ENCODE measurements around the gene FAM13A.

FAM13A gene

GRCh38 chr4:88969271-88969670 is 87.7 kb downstream of the FAM13A start:
- H3K4me1 ChIP-seq (ENCODE audit: insufficient read depth, low read length): no peaks in the 10 kb centered on the region
- H3K9me3 ChIP-seq (ENCODE audit: insufficient read depth, low read depth, low read length): no peaks in the 10 kb centered on the region
- H3K27ac ChIP-seq (ENCODE audit: low read length): no peak overlapping the region
- H3K9ac ChIP-seq (ENCODE audit: low read depth, low read length): no peak overlapping the region
- H3K27me3 ChIP-seq (ENCODE audit: insufficient read depth, low read length): no peaks in the 10 kb centered on the region
- H3K4me3 ChIP-seq (ENCODE audit: low read length): no peak overlapping the region
- H3K36me3 ChIP-seq (ENCODE audit: insufficient read depth, low read depth, low read length): no peaks in the 10 kb centered on the region

GRCh38 chr4:88967883-88968331 is 89.1 kb downstream of the FAM13A start:
- no peaks in the 10 kb centered on the region for H3K4me1 ChIP-seq (ENCODE audit: insufficient read depth, low read length)
- H3K27ac ChIP-seq (ENCODE audit: low read length): no peak overlapping the region
- no peaks in the 10 kb centered on the region for H3K27me3 ChIP-seq (ENCODE audit: insufficient read depth, low read length)

GRCh38 chr4:88965053-88965452 is 91.9 kb downstream of the FAM13A start:
- Histone ChIP-seq H3K9me3 (ENCODE audit: insufficient read depth, low read depth, low read length) (no peaks in the 10 kb centered on the region), H3K4me3 (ENCODE audit: low read length) (no peak overlapping the region), H3K27me3 (ENCODE audit: insufficient read depth, low read length) (no peaks in the 10 kb centered on the region), H3K9ac (ENCODE audit: low read depth, low read length) (no peak overlapping the region), H3K4me1 (ENCODE audit: insufficient read depth, low read length) (peaks cover 15% of the 10 kb centered on the region; the same call in 1 of the 2 replicates), H3K27ac (ENCODE audit: low read length) (no peak overlapping the region), H3K36me3 (ENCODE audit: insufficient read depth, low read depth, low read length) (no peaks in the 10 kb centered on the region)

More at GRCh38 chr4:88967883-88968331, 89.1 kb downstream of the FAM13A start:
- H3K9ac ChIP-seq (ENCODE audit: low read depth, low read length): no peak overlapping the region
- H3K4me3 ChIP-seq (ENCODE audit: low read length): no peak overlapping the region
- no peaks in the 10 kb centered on the region for H3K9me3 ChIP-seq (ENCODE audit: insufficient read depth, low read depth, low read length)
- no peaks in the 10 kb centered on the region for H3K36me3 ChIP-seq (ENCODE audit: insufficient read depth, low read depth, low read length)

- Histone ChIP-seq H3K27me3 (ENCODE audit: insufficient read depth, low read length) (no peaks in the 10 kb centered on the region), H3K9ac (ENCODE audit: low read depth, low read length) (no peak overlapping the region), H3K4me1 (ENCODE audit: insufficient read depth, low read length) (peaks cover 21% of the 10 kb centered on the region), H3K9me3 (ENCODE audit: insufficient read depth, low read depth, low read length) (no peaks in the 10 kb centered on the region), H3K4me3 (ENCODE audit: low read length) (no peak overlapping the region), H3K27ac (ENCODE audit: low read length) (no peak overlapping the region), H3K36me3 (ENCODE audit: insufficient read depth, low read depth, low read length) (no peaks in the 10 kb centered on the region)
Observed at GRCh38 chr4:88964450-88964849, 92.5 kb downstream of the FAM13A start.

- no peaks in the 10 kb centered on the region for H3K36me3 ChIP-seq (ENCODE audit: insufficient read depth, low read depth, low read length)
- H3K27me3 ChIP-seq (ENCODE audit: insufficient read depth, low read length): no peaks in the 10 kb centered on the region
- H3K9ac ChIP-seq (ENCODE audit: low read depth, low read length): no peak overlapping the region
- H3K27ac ChIP-seq (ENCODE audit: low read length): no peak overlapping the region
- H3K4me3 ChIP-seq (ENCODE audit: low read length): no peak overlapping the region
- H3K4me1 ChIP-seq (ENCODE audit: insufficient read depth, low read length): peaks cover 23% of the 10 kb centered on the region
- H3K9me3 ChIP-seq (ENCODE audit: insufficient read depth, low read depth, low read length): peaks cover 2% of the 10 kb centered on the region; the same call in 1 of the 2 replicates
Observed at GRCh38 chr4:88963817-88964216, 93.2 kb downstream of the FAM13A start.

- peaks cover 27% of the 10 kb centered on the region for H3K4me1 ChIP-seq (ENCODE audit: insufficient read depth, low read length)
- peaks cover 10% of the 10 kb centered on the region; the same call in 1 of the 2 replicates for H3K9me3 ChIP-seq (ENCODE audit: insufficient read depth, low read depth, low read length)
- no peak overlapping the region for H3K4me3 ChIP-seq (ENCODE audit: low read length)
- H3K9ac ChIP-seq (ENCODE audit: low read depth, low read length): no peak overlapping the region
- no peak overlapping the region for H3K27ac ChIP-seq (ENCODE audit: low read length)
- H3K36me3 ChIP-seq (ENCODE audit: insufficient read depth, low read depth, low read length): no peaks in the 10 kb centered on the region
- H3K27me3 ChIP-seq (ENCODE audit: insufficient read depth, low read length): no peaks in the 10 kb centered on the region
Observed at GRCh38 chr4:88962396-88962795, 94.6 kb downstream of the FAM13A start.

GRCh38 chr4:88960576-88960975 is 96.4 kb downstream of the FAM13A start:
- Histone ChIP-seq H3K4me1 (ENCODE audit: insufficient read depth, low read length) (peaks cover 27% of the 10 kb centered on the region), H3K27ac (ENCODE audit: low read length) (no peak overlapping the region), H3K9me3 (ENCODE audit: insufficient read depth, low read depth, low read length) (peaks cover 10% of the 10 kb centered on the region; the same call in 1 of the 2 replicates), H3K27me3 (ENCODE audit: insufficient read depth, low read length) (no peaks in the 10 kb centered on the region), H3K4me3 (ENCODE audit: low read length) (peak overlapping the region; percentile 7; the same call in 1 of the 2 replicates), H3K36me3 (ENCODE audit: insufficient read depth, low read depth, low read length) (no peaks in the 10 kb centered on the region), H3K9ac (ENCODE audit: low read depth, low read length) (peak overlapping the region; percentile 11; the same call in 1 of the 2 replicates)

GRCh38 chr4:88958080-88958479 is 98.9 kb downstream of the FAM13A start:
- H3K27ac ChIP-seq (ENCODE audit: low read length): no peak overlapping the region
- H3K9me3 ChIP-seq (ENCODE audit: insufficient read depth, low read depth, low read length): peaks cover 10% of the 10 kb centered on the region; the same call in 1 of the 2 replicates
- H3K4me1 ChIP-seq (ENCODE audit: insufficient read depth, low read length): peaks cover 27% of the 10 kb centered on the region
- no peaks in the 10 kb centered on the region for H3K36me3 ChIP-seq (ENCODE audit: insufficient read depth, low read depth, low read length)
- H3K4me3 ChIP-seq (ENCODE audit: low read length): no peak overlapping the region
- H3K27me3 ChIP-seq (ENCODE audit: insufficient read depth, low read length): no peaks in the 10 kb centered on the region
- no peak overlapping the region for H3K9ac ChIP-seq (ENCODE audit: low read depth, low read length)

- Histone ChIP-seq H3K9me3 (ENCODE audit: insufficient read depth, low read depth, low read length) (peaks cover 10% of the 10 kb centered on the region; the same call in 1 of the 2 replicates), H3K36me3 (ENCODE audit: insufficient read depth, low read depth, low read length) (no peaks in the 10 kb centered on the region), H3K9ac (ENCODE audit: low read depth, low read length) (no peak overlapping the region), H3K4me1 (ENCODE audit: insufficient read depth, low read length) (peaks cover 26% of the 10 kb centered on the region), H3K27ac (ENCODE audit: low read length) (peak overlapping the region; percentile 14), H3K4me3 (ENCODE audit: low read length) (no peak overlapping the region), H3K27me3 (ENCODE audit: insufficient read depth, low read length) (no peaks in the 10 kb centered on the region)
Observed at GRCh38 chr4:88957570-88957969, 99.4 kb downstream of the FAM13A start.

GRCh38 chr4:88955580-88956380 is 101.2 kb downstream of the FAM13A start:
- Histone ChIP-seq H3K4me3 (ENCODE audit: low read length) (no peak overlapping the region), H3K27me3 (ENCODE audit: insufficient read depth, low read length) (no peaks in the 10 kb centered on the region)

GRCh38 chr4:88953400-88953799 is 103.6 kb downstream of the FAM13A start:
- H3K9ac ChIP-seq (ENCODE audit: low read depth, low read length): no peak overlapping the region
- no peak overlapping the region for H3K4me3 ChIP-seq (ENCODE audit: low read length)
- peaks cover 3% of the 10 kb centered on the region for H3K4me1 ChIP-seq (ENCODE audit: insufficient read depth, low read length)
- H3K27me3 ChIP-seq (ENCODE audit: insufficient read depth, low read length): no peaks in the 10 kb centered on the region
- no peaks in the 10 kb centered on the region for H3K36me3 ChIP-seq (ENCODE audit: insufficient read depth, low read depth, low read length)
- no peak overlapping the region for H3K27ac ChIP-seq (ENCODE audit: low read length)
- H3K9me3 ChIP-seq (ENCODE audit: insufficient read depth, low read depth, low read length): peaks cover 4% of the 10 kb centered on the region; the same call in 1 of the 2 replicates

More at GRCh38 chr4:88955580-88956380, 101.2 kb downstream of the FAM13A start:
- Histone ChIP-seq H3K4me1 (ENCODE audit: insufficient read depth, low read length) (peaks cover 18% of the 10 kb centered on the region), H3K36me3 (ENCODE audit: insufficient read depth, low read depth, low read length) (no peaks in the 10 kb centered on the region), H3K9me3 (ENCODE audit: insufficient read depth, low read depth, low read length) (peaks cover 10% of the 10 kb centered on the region; the same call in 1 of the 2 replicates), H3K27ac (ENCODE audit: low read length) (no peak overlapping the region), H3K9ac (ENCODE audit: low read depth, low read length) (no peak overlapping the region)

GRCh38 chr4:88952081-88952480 is 104.9 kb downstream of the FAM13A start:
- H3K27ac ChIP-seq (ENCODE audit: low read length): no peak overlapping the region
- H3K4me1 ChIP-seq (ENCODE audit: insufficient read depth, low read length): no peaks in the 10 kb centered on the region
- no peaks in the 10 kb centered on the region for H3K36me3 ChIP-seq (ENCODE audit: insufficient read depth, low read depth, low read length)
- H3K4me3 ChIP-seq (ENCODE audit: low read length): no peak overlapping the region
- H3K9me3 ChIP-seq (ENCODE audit: insufficient read depth, low read depth, low read length): no peaks in the 10 kb centered on the region
- no peaks in the 10 kb centered on the region for H3K27me3 ChIP-seq (ENCODE audit: insufficient read depth, low read length)
- H3K9ac ChIP-seq (ENCODE audit: low read depth, low read length): no peak overlapping the region

Data from iPS-20b (cell line).